ENCODE results near the gene FBXW8.

Gene FBXW8, protein sequence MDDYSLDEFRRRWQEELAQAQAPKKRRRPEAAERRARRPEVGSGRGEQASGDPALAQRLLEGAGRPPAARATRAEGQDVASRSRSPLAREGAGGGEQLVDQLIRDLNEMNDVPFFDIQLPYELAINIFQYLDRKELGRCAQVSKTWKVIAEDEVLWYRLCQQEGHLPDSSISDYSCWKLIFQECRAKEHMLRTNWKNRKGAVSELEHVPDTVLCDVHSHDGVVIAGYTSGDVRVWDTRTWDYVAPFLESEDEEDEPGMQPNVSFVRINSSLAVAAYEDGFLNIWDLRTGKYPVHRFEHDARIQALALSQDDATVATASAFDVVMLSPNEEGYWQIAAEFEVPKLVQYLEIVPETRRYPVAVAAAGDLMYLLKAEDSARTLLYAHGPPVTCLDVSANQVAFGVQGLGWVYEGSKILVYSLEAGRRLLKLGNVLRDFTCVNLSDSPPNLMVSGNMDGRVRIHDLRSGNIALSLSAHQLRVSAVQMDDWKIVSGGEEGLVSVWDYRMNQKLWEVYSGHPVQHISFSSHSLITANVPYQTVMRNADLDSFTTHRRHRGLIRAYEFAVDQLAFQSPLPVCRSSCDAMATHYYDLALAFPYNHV

DNA sequence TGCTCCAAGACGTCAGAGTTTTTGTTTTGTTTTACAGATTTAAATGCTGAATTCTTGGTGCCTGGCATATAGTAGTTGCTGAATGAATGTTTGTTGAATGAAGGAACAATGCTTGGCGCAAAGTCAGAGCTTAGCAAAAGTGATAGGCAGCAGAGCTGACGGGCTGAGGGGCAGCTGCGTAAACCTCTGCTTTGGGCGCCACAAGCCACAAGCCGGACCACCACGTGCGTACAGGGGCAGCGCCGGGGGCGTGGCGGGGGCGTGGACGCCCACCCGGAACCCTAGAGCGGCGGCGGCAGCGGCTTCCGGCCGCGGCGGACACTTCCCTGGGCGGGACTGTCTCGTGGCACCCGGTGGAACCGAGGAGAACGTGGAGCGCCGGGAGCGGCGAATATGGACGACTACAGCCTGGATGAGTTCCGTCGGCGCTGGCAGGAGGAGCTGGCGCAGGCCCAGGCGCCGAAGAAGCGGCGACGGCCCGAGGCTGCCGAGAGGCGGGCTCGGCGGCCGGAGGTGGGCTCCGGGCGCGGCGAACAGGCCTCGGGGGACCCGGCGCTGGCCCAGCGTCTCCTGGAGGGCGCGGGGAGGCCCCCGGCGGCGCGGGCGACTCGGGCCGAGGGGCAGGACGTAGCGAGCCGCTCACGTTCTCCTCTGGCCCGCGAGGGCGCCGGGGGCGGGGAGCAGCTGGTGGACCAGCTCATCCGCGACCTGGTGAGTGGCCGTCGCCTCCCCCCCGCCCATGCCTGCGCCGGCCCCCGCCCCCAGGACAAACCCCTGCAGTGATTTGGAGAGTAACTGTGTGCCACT lies at the start of gene FBXW8:
Gene FBXW8 (plus strand): TSS at position 306 of the 807 bp plus-strand sequence. CDS start 88 bp downstream, at position 394.
- DNase-seq (ENCODE audit: low read depth, low spot score): no peak

DNA sequence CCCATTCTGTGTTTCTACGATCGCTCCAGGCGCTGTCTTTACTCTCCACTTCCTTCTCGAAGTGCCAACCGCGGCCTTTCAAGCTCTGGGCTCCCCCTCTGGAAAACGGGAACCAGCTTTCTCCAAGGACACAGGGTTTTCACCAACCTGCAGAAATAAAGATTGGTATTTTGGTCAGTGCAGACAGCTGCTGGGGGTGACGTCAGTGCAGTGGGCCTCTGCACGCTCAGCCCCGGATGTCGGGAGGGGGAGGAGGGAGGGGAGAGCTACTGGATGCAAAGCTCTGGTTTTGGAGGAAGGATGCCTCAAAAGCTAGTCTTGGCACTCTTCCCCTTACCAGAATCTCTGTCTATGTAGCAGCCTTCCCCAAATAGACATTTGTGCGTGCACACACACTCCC lies 49.4 kb upstream of the FBXW8 start:
- DNase-seq (ENCODE audit: low read depth, low spot score): no peak

DNA sequence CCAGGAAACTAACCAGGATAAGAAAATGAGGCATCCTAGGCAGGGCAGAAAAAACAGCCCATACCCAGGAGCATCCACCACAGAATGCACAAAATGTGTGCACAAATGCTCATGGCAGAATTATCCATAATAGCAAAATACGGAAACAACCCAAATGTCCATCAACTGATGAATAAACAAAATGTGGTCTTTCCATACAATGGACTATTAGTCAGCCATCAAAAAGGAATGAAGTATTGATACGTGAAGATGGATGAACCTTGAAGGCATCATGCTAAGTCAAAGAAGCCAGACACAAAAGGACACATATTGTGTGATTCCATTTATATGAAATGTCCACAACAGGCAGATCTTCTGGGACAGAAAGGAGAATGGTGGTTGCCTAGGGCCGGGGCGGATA lies 48.6 kb upstream of the FBXW8 start:
- no peak for DNase-seq (ENCODE audit: low read depth, low spot score)

DNA sequence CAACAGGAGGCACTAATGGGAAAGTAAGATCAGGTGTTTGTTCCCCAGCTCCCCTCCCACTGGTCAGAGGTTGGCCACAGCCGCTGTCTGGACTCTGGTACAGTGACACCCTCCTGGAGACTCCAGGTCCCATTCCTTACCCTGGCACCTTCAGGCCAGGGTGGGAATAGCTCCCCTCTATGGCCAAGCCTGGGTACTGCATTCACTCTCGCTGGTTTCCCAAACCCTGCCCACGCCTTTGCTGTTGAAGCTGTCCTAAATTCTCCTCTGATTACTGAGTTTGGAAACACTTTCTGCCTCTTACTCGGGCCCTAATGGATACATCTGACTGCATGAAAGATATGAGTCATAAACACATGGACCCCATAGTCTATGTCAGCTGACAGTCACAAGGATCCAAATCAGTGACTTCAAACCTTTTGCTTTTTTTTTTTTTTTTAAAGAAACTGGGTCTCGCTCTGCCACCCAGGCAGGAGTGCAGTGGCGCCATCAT lies 47.4 kb upstream of the FBXW8 start:
- no peak for DNase-seq (ENCODE audit: low read depth, low spot score)

DNA sequence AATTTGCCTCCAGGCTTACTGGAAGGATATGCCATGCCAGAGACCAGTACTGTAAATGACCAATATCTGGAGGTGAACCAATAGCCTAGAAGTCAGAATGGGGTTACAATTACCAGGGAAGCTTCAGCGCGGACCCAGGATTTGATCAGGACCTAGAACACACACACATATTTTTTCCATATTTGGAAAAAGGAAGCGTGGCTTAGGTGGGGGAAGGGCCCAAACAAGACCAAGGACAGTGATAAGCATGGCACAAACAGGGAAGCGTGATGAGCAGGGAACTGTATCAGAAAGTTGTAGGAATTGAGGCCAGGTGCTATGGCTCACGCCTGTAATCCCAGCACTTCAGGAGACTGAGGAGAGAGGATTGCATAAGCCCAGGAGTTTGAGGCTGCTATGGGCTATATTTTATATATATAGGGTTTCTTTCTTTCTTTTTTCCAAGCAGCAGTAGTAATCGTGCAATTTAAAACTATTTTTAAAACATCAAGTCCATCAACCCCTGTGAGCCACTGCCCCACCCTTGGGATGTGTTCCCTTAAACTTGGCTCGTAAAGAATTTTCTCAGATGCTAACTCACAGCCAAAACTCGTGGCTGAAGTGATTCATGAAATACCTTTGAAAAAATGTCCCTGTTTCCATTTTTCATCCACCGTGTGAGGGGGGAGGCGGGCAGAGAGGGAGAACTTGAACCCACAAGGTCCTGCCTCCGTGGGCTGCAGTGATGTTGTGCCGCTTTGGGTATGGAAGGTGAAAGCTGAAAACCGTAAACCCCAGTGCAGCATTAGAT lies 46.2 kb upstream of the FBXW8 start:
- DNase-seq (ENCODE audit: low read depth, low spot score): no peak

DNA sequence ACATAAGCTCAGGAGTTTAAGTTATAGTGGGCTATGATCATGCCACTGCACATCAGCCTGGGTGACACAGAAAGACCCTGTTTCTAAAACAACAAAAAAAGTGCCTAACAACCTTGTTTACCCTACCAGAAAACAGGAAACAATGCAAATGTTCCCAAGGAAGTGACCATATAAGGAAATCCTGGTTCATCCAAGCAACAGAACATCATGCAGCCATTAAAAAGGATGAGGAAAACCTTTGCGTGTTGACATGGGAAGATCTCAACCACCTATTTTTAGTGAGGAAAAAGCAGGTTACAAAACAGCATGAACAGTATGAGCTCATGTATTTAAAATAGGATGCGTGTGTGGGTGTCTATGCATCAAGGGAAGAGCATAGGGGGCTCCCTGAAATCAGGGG lies 43.2 kb upstream of the FBXW8 start:
- DNase-seq (ENCODE audit: low read depth, low spot score): no peak

DNA sequence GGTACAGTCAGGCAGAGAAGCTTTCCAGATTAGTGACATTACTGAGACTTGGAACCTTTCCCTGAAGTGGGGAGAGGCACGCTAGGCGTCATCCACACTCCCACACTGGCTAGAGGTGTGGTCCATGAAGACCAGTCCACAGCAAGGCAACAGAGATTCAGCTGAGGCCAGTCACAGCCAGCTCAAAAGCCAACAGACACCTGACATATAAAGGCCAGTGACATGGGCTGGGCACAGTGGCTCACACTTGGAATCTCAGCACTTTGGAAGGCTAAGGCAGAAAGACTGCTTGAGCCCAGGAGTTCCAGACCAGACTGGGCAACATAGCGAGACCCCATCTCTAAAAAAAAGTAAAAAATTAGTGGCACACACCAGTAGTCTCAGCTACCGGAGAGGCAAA lies 40.4 kb upstream of the FBXW8 start:
- DNase-seq (ENCODE audit: low read depth, low spot score): no peak

DNA sequence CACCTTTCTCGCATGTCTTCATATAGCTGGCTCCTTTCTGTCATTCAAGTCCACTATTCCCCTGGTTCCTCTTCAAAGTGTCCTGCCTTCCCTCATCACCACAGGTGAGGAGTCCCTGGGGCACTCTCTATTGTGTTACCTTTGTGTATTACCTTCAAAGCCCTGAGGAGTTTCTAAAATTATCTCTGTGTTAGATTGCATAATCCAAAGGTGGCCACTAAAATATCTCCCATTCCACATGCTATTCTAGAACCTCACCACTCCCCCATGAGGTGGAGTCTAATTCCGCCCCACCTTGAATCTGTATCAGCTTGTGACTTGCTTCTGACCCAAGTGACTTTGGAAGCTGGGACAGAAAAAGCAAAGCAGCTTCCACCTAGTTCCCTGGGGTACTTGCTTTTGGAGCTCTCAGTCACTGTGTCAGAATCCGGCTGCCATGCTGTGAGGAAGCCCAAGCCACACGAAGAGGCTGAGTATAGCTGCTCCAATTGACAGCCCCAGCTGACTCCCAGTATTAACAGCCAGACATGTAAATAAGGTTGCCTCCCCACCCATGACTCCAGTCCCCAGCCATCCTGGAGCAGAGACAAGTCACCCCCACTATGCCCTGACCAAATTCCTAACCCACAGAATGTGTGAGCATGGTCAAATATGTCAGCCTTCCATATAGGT lies 36.3 kb upstream of the FBXW8 start:
- no peak for DNase-seq (ENCODE audit: low read depth, low spot score)

DNA sequence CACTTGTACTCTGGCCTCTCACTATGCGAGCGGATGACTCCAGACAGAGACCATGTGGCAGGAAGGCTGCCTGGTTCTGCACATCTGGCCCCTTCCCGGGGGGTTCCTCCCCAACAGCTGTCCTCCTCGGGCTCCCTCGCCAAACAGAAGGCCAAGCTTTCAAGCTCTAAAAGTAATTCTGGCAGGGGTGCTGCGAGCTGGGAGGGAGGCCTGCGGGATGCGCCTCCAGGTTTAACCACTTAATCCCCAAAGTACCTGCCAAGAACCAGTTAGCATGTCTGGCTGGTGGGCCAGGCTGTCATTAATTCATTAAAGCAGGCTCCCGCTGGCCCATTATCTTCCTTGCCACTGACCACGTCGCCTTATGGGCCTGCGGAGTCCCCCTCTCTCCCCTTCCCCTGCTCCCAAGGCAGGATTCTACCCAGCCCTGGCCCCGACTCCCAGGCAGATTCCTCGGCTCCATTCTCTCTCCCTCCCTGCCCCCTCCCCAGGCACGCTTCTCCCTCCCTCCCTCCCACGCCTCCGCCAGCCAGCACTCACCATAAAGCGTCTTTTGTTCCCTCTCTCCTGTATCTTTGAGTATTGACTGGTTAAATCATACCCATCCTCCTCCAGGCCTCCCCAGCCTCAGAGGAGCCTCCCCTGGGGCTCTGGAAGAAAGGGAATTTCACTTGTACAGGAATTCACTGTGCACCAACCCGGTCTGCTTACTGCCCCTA lies 34.4 kb upstream of the FBXW8 start:
- DNase-seq (ENCODE audit: low read depth, low spot score): no peak

DNA sequence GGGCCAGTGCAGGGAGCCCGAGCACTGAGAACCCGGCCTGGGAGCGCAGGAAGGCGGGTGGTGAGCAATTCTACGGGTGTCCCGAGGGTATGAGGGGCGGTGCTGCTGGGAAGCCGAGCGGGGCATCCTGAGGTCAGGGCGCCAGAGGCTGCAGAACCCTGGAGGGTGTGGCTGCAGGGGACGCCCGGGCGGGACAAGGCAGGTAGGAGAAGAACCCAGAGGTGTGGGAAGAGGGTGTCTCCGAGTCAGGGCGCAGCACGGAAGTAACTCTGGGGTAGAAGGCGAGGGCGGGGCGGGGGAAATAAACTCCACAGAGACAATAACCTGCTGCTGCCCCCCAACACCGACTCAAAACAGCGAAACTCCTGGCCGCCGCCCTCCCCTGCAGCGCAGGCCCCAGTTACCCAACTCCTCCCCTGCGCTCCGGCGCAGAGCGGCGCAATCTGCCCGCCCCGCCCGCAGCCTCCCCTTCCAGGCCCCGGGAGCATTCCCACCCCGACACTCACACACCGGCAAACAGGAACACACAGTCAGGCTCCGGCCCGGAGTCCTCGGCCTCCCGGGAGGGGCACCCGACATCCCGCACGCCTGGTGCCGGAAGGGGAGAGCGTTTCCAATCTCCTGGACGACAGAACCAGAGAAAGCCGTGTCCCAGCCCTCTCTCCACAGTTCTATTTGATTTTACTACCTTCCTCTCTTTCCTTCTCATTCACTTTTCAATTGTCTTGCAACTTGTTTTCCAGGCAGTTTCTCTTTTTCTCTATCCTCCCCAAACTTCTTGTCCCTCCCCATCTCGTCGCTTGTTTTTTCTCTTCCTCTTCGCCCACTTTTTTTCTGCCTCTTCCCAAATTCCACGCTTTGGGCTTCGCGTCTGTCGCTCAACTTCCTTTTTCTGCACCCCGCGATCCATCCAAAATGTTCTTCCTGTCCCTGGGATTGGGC lies 31.9 kb upstream of the FBXW8 start:
- no peak for DNase-seq (ENCODE audit: low read depth, low spot score)

DNA sequence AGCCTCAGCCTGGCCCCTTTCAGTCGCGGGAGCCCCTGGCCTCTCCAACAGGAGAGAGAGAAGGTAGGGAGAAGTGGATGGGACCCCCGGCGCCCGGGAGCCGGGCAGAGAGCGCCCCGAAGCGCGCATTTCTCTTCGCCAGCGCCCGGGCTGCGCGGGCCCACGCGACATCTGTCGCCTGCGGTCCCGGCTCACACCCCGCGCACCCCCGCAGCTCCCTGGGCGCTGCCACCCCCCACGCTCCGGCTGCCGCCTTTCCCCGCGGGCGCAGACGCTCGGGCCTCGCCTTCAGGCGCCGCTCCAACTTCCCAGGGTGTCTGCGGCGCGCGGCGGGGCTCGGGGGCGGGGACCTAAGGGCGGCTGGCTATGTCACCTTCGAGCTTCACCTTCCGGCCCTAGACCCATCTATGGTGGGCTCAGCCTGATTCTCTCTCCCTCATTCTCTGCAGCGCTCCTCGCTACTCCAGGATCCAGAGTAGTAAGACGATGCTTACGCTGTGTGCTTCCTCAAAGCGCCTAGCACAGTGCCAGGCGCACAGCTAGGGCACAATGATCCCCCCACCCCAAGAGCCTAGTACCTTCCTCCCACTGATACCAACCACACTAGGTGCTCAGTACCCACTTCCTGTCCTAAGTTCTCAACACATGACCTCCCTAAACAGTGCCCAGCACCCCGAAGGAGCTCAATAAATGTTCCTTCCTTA lies 31.1 kb upstream of the FBXW8 start:
- DNase-seq (ENCODE audit: low read depth, low spot score): no peak

DNA sequence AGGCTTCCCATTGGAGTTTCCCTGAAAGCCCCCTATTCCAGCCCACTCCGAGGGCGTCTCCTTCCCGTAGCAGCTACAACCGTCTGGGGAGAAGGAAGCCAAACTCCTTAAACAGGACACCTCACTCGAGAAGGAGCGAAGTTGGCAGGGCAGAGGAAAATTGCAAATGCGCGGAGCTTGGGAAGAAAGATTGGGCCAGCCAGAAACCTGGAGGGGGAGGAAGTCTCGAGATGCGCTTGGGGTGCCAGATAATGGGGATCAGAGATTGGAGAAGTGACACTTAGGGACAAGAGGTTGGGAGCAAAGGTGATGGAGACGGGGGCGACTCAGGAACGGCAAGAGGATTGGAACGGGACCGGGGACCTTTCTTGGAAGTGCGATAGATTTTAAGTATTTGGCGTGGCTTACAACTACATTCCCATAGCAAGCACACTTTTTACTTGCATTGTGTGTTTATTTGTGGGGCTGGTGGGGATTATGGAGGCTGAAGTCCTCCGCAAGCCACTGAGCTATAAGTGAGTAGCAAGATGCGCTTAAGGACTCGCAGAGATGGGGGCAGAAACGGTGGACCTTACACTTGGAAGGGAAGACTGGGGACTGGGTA lies 30.4 kb upstream of the FBXW8 start:
- no peak for DNase-seq (ENCODE audit: low read depth, low spot score)

DNA sequence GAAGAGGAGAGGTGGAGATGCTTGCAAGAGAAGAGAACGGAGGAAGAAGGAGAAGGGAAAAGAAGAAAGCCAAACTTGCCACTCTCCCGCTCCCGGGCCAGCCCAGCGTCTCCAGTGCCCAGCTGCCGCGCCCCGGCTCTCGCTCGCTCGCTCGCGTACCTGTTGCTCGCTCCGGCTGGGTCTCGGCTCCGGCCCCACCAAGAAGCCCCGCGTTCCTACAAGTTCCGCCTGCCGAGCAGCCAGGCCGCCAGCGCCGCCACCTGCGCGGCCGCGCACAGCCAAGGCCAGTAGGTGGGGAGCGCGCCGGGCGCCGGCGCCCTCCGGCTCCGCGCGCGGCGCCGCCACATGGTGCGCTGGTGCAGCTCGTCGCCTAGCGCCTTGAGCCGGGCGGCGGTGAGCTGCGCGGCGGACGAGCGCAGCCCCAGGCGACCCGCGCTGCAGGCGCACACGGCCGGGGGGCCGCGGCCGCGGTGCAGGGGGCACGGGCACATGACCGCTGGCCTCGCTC lies 29.9 kb upstream of the FBXW8 start:
- DNase-seq (ENCODE audit: low read depth, low spot score): no peak

DNA sequence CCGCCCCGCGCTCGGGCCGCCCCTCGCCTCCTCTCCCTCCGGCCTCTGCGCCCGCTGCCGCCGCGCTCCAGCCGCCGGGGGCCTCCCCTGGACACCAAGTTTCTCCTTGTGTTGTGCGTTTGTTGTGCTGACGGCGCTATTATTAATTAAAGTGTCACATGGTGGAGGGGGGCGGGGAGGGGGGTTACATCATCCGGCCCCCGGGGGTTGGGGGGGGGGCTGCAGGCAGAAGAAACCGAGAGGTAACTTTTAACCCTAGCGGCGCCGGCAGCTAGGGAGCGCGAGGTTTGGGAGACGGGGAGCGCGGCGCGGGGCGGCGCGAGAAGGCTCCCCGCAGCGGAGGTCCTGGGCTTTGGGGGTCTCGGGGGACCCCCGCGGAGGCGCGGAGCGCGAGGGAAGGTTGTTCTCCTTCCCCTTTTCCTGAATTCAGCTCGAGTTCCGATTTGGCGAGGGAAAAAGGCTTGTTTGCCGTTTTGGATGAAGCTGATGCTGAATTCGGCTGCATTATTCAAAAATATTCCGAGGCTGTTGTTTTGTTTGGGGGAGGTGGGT lies 29.3 kb upstream of the FBXW8 start, which contains the start of gene HRK:
Gene HRK (minus strand): TSS at position 117 of the 552 bp plus-strand sequence. CDS start 134 bp downstream, outside the sequence.
- DNase-seq (ENCODE audit: low read depth, low spot score): no peak

DNA sequence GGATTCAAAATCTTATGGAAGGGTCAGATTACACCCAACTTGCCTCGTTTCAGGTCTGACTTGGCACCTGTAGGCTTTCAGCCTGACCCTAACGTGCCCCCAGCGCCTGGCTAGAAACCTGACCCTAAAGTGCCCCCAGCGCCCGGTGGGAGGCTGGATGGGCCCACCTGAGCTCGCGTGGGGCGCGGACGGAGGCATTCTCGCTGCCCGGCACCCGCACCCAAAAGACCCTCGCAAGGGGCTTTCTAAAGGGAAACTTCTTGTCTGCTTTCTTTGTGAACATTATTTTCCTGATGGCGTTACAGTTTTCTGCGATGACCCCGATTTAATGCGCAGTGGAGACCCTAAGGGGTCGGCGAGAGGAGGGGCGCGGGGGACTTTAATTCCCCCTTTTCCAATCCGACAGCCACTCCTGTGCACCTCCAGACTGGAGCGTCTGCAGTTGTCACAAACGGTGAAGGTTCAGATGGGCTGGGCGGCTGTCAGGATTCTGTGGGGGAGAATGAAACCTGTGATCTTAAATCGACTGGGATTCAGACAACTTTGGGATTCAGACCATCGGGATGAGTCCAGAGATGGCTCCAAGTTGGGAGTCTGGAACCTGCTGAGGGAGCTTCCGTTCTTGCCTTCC lies 28.8 kb upstream of the FBXW8 start:
- DNase-seq (ENCODE audit: low read depth, low spot score): no peak

DNA sequence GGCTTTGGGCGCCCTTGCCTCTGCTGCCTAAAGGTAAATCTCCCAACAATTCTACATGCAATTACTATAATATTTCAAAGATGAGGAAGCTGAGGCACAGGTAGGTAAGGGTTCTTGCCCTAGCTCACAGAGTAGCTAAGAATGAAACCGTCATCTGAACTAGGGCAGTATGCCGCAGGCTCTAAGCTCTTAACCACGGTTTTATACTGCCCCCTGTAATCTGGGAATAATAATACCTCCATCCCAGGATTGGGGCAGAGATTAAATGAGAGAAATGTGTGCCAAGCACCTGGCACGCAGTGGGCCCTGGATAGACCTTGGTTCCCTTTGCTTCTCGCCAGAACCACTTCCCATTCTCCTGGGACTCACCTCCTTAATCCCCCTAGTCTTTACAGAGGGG lies 28.0 kb upstream of the FBXW8 start:
- DNase-seq (ENCODE audit: low read depth, low spot score): no peak

DNA sequence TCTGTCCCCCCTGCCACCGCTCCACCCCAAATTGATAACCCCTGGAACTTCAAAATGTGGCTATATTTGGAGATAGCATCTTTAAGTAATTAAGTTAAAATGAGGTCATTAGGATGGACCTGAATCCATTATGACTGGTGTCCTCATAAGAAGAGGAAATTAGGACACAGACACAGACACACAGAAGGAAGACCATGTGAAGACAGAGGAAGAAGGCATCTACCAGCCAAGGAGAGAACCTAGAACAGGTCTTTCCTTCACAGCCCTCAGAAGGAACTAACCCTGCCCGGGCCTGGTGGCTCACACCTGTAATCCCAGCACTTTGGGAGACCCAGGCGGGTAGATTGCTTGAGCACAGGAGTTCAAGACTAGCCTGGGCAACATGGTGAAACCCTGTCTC lies 25.9 kb upstream of the FBXW8 start:
- DNase-seq (ENCODE audit: low read depth, low spot score): no peak
